Body of pancreas (tissue), 4 donors: ENCODE results near the gene TBC1D19.

Experiments
- CTCF ChIP-seq, 7 experiments: fragments of 450-650 bp in 4 of 7; fragments of 200-600 bp in 3 of 7; sonication (generic) in 3 of 7; IDR thresholded peaks; one replicate each; pipeline ENCODE4 v1.5.1; 2016 to 2019; ENCODE audit warnings: antibody characterized with exemption in 7 of 7
- POLR2A ChIP-seq, 3 donors: fragments of 450-650 bp; IDR thresholded peaks; one replicate each; pipeline ENCODE4 v1.6.1; 2016; ENCODE audit warnings: antibody characterized with exemption in 3 of 3, mild to moderate bottlenecking in 2 of 3

DNA sequence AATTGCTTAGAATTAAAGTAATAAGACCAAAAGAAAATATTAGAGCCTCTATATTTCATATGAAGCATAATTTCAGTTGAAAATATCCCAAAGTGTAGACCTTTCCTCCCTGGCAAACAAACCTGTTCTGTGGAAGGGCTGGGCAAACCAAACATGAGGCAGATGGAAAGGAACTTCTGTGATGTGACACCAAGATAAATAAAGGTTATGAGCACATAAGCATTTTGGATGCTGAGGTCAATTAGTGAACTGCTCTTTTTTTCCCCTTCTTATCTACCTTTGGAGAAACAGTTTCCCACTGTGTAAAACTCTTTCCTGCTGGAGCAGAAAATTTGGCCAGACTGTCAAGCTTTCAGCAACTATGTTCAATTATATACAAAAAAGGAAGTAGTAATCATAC lies 167.1 kb downstream of the TBC1D19 start:
- TF ChIP-seq POLR2A (IDR thresholded peaks at IDR 0.05) = no peak
- no peak for TF ChIP-seq CTCF (IDR thresholded peaks at IDR 0.05)
